ENCODE data around the gene MLKL. TPM values are rescaled to one million over a fixed set of nuclear protein-coding genes. Genes with fewer than 3 reads are reported as not detected.

MLKL gene
- total and polyA plus RNA-seq, 2 of the 13 experiments (the other 11 are each of a cell fraction or from before 2014, with no cell fraction given): 6.4 to 10.7 TPM

- no peak for TF ChIP-seq THAP8 (CRISPR knock-in tag; IDR thresholded peaks at IDR 0.05; ENCODE audit: borderline replicate concordance)
- TF ChIP-seq ZFP36L2 (CRISPR knock-in tag; IDR thresholded peaks at IDR 0.05): 0 out of 2 replicates have a peak, but pooled peaks have one; percentile 67
- TF ChIP-seq, protein P1, sequence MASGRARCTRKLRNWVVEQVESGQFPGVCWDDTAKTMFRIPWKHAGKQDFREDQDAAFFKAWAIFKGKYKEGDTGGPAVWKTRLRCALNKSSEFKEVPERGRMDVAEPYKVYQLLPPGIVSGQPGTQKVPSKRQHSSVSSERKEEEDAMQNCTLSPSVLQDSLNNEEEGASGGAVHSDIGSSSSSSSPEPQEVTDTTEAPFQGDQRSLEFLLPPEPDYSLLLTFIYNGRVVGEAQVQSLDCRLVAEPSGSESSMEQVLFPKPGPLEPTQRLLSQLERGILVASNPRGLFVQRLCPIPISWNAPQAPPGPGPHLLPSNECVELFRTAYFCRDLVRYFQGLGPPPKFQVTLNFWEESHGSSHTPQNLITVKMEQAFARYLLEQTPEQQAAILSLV (CRISPR knock-in tag; IDR thresholded peaks at IDR 0.05; ENCODE audit: borderline replicate concordance): peak; percentile 57; the same call in 1 of the 2 replicates
- 0 out of 2 replicates have a peak, but pooled peaks have one; percentile 19 for TF ChIP-seq ZNF556 (CRISPR knock-in tag; IDR thresholded peaks at IDR 0.05; ENCODE audit: borderline replicate concordance)
- TF ChIP-seq ZFP1 (CRISPR knock-in tag; IDR thresholded peaks at IDR 0.05): peak; percentile 60; the same call in 1 of the 2 replicates
- no peak for TF ChIP-seq GRHL1 (CRISPR knock-in tag; conservative IDR thresholded peaks at IDR 0.05)
- no peak for TF ChIP-seq SRF (IDR thresholded peaks at IDR 0.05; ENCODE audit: low read depth, low read length)
- peak; percentile 73 for TF ChIP-seq MED8 (CRISPR knock-in tag; IDR thresholded peaks at IDR 0.05; ENCODE audit: insufficient replicate concordance)
- TF ChIP-seq, protein P2, sequence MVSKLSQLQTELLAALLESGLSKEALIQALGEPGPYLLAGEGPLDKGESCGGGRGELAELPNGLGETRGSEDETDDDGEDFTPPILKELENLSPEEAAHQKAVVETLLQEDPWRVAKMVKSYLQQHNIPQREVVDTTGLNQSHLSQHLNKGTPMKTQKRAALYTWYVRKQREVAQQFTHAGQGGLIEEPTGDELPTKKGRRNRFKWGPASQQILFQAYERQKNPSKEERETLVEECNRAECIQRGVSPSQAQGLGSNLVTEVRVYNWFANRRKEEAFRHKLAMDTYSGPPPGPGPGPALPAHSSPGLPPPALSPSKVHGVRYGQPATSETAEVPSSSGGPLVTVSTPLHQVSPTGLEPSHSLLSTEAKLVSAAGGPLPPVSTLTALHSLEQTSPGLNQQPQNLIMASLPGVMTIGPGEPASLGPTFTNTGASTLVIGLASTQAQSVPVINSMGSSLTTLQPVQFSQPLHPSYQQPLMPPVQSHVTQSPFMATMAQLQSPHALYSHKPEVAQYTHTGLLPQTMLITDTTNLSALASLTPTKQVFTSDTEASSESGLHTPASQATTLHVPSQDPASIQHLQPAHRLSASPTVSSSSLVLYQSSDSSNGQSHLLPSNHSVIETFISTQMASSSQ (IDR thresholded peaks at IDR 0.05; ENCODE audit: low read depth): no peak
- TF ChIP-seq, protein P2 (CRISPR knock-in tag; IDR thresholded peaks at IDR 0.05; ENCODE audit: borderline replicate concordance): no peak; the same call in 1 of the 2 replicates
- TF ChIP-seq, protein P3, sequence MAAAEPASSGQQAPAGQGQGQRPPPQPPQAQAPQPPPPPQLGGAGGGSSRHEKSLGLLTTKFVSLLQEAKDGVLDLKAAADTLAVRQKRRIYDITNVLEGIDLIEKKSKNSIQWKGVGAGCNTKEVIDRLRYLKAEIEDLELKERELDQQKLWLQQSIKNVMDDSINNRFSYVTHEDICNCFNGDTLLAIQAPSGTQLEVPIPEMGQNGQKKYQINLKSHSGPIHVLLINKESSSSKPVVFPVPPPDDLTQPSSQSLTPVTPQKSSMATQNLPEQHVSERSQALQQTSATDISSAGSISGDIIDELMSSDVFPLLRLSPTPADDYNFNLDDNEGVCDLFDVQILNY (CRISPR knock-in tag; conservative IDR thresholded peaks at IDR 0.05): no peak; the same call in 1 of the 2 replicates
- no peak; the same call in 1 of the 2 replicates for TF ChIP-seq ATRX (CRISPR knock-in tag; IDR thresholded peaks at IDR 0.05; ENCODE audit: borderline replicate concordance)
- no peak; the same call in 1 of the 2 replicates for TF ChIP-seq ZNF501 (CRISPR knock-in tag; IDR thresholded peaks at IDR 0.05)
- TF ChIP-seq KLF16 (CRISPR knock-in tag; IDR thresholded peaks at IDR 0.05): peak; percentile 40 to 70; a peak in 2 of 4 replicates
- no peak for TF ChIP-seq ZNF282 (IDR thresholded peaks at IDR 0.05; ENCODE audit: partially characterized antibody)
- TF ChIP-seq THAP9 (CRISPR knock-in tag; IDR thresholded peaks at IDR 0.05; ENCODE audit: borderline replicate concordance): peak; percentile 88
These were observed at the start of gene MLKL (continued) for GRCh38 chr16:74700438-74701225.

Data from HepG2 (cell line).